Karpas-422 (cell line): ENCODE results near the gene RBL1. TPM values are rescaled to one million over a fixed set of nuclear protein-coding genes. Genes with fewer than 3 reads are reported as not detected.
"Not testable (repeated sequence)": the region's sequence is repeated elsewhere in the genome, so short reads cannot be mapped to it uniquely, and the experiment has no call there.

ENCODE experiments used
- DNase-seq: peaks from one replicate; pipeline ENCODE4 v3.0.0-alpha.2; 2015
- H2AFZ ChIP-seq: fragments of 200-600 bp; sonication (generic); 2 replicates; pipeline ENCODE4 v1.6.1; 2014; ENCODE audit warnings: antibody characterized with exemption, low read length, mixed read lengths
- H3K27ac ChIP-seq: fragments of 200-600 bp; sonication (generic); 2 replicates; pipeline ENCODE4 v1.5.1; 2014; ENCODE audit warnings: mild to moderate bottlenecking, low read length, moderate library complexity
- H3K27me3 ChIP-seq: fragments of 200-600 bp; sonication (generic); 2 replicates; pipeline ENCODE4 v1.6.1; 2014; ENCODE audit warnings: low read length, mixed read lengths
- H3K36me3 ChIP-seq: fragments of 200-600 bp; sonication (generic); 2 replicates; pipeline ENCODE4 v1.6.1; 2014; ENCODE audit warnings: low read length, mixed read lengths; ENCODE audit not compliant: insufficient read depth
- H3K4me1 ChIP-seq: fragments of 200-600 bp; sonication (generic); 2 replicates; pipeline ENCODE4 v1.6.1; 2014; ENCODE audit warnings: mild to moderate bottlenecking, low read length, mixed read lengths
- H3K4me2 ChIP-seq: fragments of 200-600 bp; sonication (generic); 2 replicates; pipeline ENCODE4 v1.6.1; 2014; ENCODE audit warnings: low read length, low read depth, mild to moderate bottlenecking; ENCODE audit not compliant: poor library complexity, severe bottlenecking
- H3K4me3 ChIP-seq: fragments of 200-600 bp; sonication (generic); 2 replicates; pipeline ENCODE4 v1.5.1; 2014; ENCODE audit warnings: mild to moderate bottlenecking, antibody characterized with exemption, low read length, mixed read lengths
- H3K79me2 ChIP-seq: fragments of 200-600 bp; sonication (generic); 2 replicates; pipeline ENCODE4 v1.6.1; 2014; ENCODE audit warnings: mild to moderate bottlenecking, low read length, mixed read lengths
- H3K9ac ChIP-seq: fragments of 200-600 bp; sonication (generic); 2 replicates; pipeline ENCODE4 v1.6.0; 2014; ENCODE audit warnings: low read length
- H3K9me2 ChIP-seq: fragments of 200-600 bp; sonication (generic), shearing (Covaris generic); replicated peaks from 2 replicates; pipeline ENCODE4 v1.6.0; 2014; ENCODE audit warnings: mild to moderate bottlenecking, low read length, moderate library complexity; ENCODE audit not compliant: insufficient read depth
- H3K9me3 ChIP-seq: fragments of 300-700, 200-600 bp; sonication (generic); 2 replicates; pipeline ENCODE4 v1.6.1; 2014; ENCODE audit warnings: low read length, mixed read lengths
- H4K20me1 ChIP-seq: fragments of 200-600 bp; sonication (generic); 2 replicates; pipeline ENCODE4 v1.6.1; 2014; ENCODE audit warnings: mild to moderate bottlenecking, antibody characterized with exemption, low read length, low read depth; ENCODE audit not compliant: insufficient read depth
- total RNA-seq: library from RNA; depleted of rRNA; stranded (reverse); fragments of >200 nt; shearing (Covaris generic); gene quantifications from 2 replicates; pipeline ENCODE4 v1.2.3, GENCODE V29; 2014; ENCODE audit warnings: low replicate concordance

RBL1 gene
- total RNA-seq, 1 experiment from 2014 or later: 19.2 TPM

DNA sequence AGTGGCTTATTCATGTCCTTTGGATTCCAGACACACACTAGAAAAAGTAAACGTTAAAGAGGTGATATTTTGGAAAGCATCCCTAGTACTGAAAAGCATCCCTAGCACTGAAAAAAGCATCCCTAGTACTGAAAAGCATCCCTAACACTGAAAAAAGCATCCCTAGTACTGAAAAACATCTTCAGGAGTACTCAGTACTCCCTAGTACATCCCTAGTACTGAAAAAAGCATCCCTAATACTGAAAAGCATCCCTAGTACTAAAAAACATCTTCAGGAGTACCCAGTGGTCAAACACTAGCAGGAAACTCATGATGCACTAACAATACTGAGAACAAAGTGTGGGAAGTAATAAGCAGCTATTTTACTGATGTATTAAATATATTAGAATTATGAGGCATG is 98.7 kb downstream of the RBL1 start:
- no peaks in the 10 kb centered on the region for H3K79me2 ChIP-seq
- no peak overlapping the region for H3K4me3 ChIP-seq
- H3K9ac ChIP-seq: no peak overlapping the region
- H3K36me3 ChIP-seq: peaks cover 25% of the 10 kb centered on the region; the same call in 1 of the 2 replicates
- no peaks in the 10 kb centered on the region for H3K9me2 ChIP-seq
- no peak for DNase-seq
- no peaks in the 10 kb centered on the region for H3K4me1 ChIP-seq
- H3K27me3 ChIP-seq: no peaks in the 10 kb centered on the region
- no peak overlapping the region for H3K27ac ChIP-seq
- no peak overlapping the region for H3K4me2 ChIP-seq
- H2AFZ ChIP-seq: no peak overlapping the region
- H3K9me3 ChIP-seq: no peaks in the 10 kb centered on the region
- no peaks in the 10 kb centered on the region for H4K20me1 ChIP-seq

- not testable (repeated sequence) for H3K79me2 ChIP-seq, H2AFZ ChIP-seq, H3K9me2 ChIP-seq, H4K20me1 ChIP-seq, H3K27ac ChIP-seq, H3K27me3 ChIP-seq, H3K4me2 ChIP-seq, H3K4me1 ChIP-seq, H3K9ac ChIP-seq, H3K9me3 ChIP-seq, H3K4me3 ChIP-seq, DNase-seq
- H3K36me3 ChIP-seq: peaks cover 25% of the 10 kb centered on the region; the same call in 1 of the 2 replicates
Observed at GRCh38 chr20:36994221-36994620, 101.6 kb downstream of the RBL1 start.

DNA sequence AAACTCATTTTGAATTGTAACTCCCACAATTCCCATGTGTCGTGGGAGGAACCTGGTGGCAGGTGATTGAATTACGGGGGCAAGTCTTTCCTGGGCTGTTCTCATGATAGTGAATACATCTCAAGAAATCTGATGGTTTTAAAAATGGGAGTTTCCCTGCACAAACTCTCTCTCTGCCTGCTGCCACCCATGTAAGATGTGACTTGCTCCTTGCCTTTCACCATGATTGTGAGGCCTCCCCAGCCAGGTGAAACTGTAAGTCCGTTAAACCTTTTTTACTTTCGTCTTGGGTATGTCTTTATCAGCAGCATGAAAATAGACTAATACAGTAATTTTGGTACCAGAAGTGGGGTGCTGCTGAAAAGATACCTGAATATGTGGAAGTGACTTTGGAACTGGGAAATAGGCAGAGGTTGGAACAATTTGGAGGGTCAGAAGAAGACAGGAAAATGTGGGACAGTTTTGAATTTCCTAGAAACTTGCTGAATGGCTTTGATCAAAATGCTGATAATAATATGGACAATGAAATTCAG is 102.9 kb downstream of the RBL1 start:
- Histone ChIP-seq H3K9me2 (no peaks in the 10 kb centered on the region), H3K27me3 (no peaks in the 10 kb centered on the region), H3K36me3 (peaks cover 21% of the 10 kb centered on the region; the same call in 1 of the 2 replicates), H4K20me1 (no peaks in the 10 kb centered on the region), H3K27ac (no peak overlapping the region), H3K9ac (no peak overlapping the region), H3K79me2 (no peaks in the 10 kb centered on the region), H2AFZ (no peak overlapping the region), H3K4me2 (no peak overlapping the region), H3K9me3 (no peaks in the 10 kb centered on the region), H3K4me1 (no peaks in the 10 kb centered on the region), H3K4me3 (no peak overlapping the region)
- DNase-seq: no peak

- Histone ChIP-seq H3K36me3 (peaks cover 11% of the 10 kb centered on the region; the same call in 1 of the 2 replicates), H3K4me1 (no peaks in the 10 kb centered on the region), H3K9me3 (no peaks in the 10 kb centered on the region), H3K79me2 (no peaks in the 10 kb centered on the region), H3K4me2 (no peak overlapping the region), H3K9me2 (no peaks in the 10 kb centered on the region), H4K20me1 (no peaks in the 10 kb centered on the region), H3K27ac (no peak overlapping the region), H3K9ac (no peak overlapping the region), H3K4me3 (no peak overlapping the region), H3K27me3 (no peaks in the 10 kb centered on the region), H2AFZ (no peak overlapping the region)
- DNase-seq: no peak
Observed at GRCh38 chr20:36991703-36992102, 104.1 kb downstream of the RBL1 start.

DNA sequence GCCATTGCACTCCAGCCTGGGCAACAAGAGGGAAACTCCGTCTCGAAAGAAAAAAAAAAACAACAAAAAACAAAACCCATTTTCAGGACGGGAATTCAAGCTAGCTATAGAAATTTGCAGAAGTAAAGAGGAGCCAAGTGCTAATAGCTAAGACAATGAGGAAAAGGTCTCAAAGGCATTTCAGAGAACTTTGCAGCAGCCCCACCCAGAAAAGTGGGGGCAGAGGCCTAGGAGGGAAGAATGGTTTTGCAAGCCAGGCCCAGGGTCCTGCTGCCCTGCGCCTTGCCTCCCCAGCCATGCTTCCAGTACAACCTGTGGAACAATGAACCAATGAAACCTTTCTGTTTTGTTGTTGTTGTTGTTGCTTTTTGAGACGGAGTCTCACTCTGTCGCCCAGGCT is 106.0 kb downstream of the RBL1 start:
- H3K9me3 ChIP-seq: no peaks in the 10 kb centered on the region
- H3K4me3 ChIP-seq: no peak overlapping the region
- no peaks in the 10 kb centered on the region for H4K20me1 ChIP-seq
- H3K27me3 ChIP-seq: no peaks in the 10 kb centered on the region
- H3K9me2 ChIP-seq: no peaks in the 10 kb centered on the region
- DNase-seq: no peak
- no peak overlapping the region for H3K27ac ChIP-seq
- H3K79me2 ChIP-seq: no peaks in the 10 kb centered on the region
- H3K4me1 ChIP-seq: peaks cover under 1% of the 10 kb centered on the region; the same call in 1 of the 2 replicates
- no peaks in the 10 kb centered on the region for H3K36me3 ChIP-seq
- H2AFZ ChIP-seq: no peak overlapping the region
- no peak overlapping the region for H3K9ac ChIP-seq
- no peak overlapping the region for H3K4me2 ChIP-seq

- H3K36me3 ChIP-seq: no peaks in the 10 kb centered on the region
- H3K9me2 ChIP-seq: no peaks in the 10 kb centered on the region
- H3K4me3 ChIP-seq: no peak overlapping the region
- H2AFZ ChIP-seq: no peak overlapping the region
- peaks cover 8% of the 10 kb centered on the region for H3K4me1 ChIP-seq
- no peak for DNase-seq
- H3K27me3 ChIP-seq: no peaks in the 10 kb centered on the region
- H3K4me2 ChIP-seq: no peak overlapping the region
- H3K27ac ChIP-seq: no peak overlapping the region
- no peaks in the 10 kb centered on the region for H3K9me3 ChIP-seq
- H3K79me2 ChIP-seq: no peaks in the 10 kb centered on the region
- no peak overlapping the region for H3K9ac ChIP-seq
- H4K20me1 ChIP-seq: 0 out of 2 replicates have a peak, but pooled peaks cover 5% of the 10 kb centered on the region
Observed at GRCh38 chr20:36988494-36988966, 107.3 kb downstream of the RBL1 start.

DNA sequence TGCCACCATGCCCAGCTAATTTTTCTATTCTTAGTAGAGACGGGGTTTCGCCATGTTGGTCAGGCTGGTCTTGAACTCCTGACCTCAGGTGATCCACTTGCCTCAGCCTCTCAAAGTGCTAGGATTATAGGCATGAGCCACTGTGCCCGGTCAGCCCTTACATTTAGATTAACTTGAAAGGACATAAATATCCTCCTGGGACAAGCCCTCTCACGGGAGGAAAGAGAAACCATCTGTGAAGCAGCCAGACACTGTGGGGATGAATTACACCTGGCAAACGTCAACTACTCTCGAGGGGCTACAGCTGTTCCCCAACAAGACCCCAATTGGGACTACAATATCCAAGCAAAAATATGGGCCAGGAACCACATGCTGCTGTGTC is 111.5 kb downstream of the RBL1 start:
- Histone ChIP-seq H3K9ac (no peak overlapping the region), H3K27ac (no peak overlapping the region), H3K9me2 (no peaks in the 10 kb centered on the region), H3K36me3 (no peaks in the 10 kb centered on the region), H3K4me1 (peaks cover 8% of the 10 kb centered on the region), H3K27me3 (no peaks in the 10 kb centered on the region), H3K4me2 (peak overlapping the region; percentile 1), H3K9me3 (no peaks in the 10 kb centered on the region), H2AFZ (no peak overlapping the region), H3K4me3 (no peak overlapping the region), H3K79me2 (no peaks in the 10 kb centered on the region), H4K20me1 (0 out of 2 replicates have a peak, but pooled peaks cover 5% of the 10 kb centered on the region)
- DNase-seq: no peak

DNA sequence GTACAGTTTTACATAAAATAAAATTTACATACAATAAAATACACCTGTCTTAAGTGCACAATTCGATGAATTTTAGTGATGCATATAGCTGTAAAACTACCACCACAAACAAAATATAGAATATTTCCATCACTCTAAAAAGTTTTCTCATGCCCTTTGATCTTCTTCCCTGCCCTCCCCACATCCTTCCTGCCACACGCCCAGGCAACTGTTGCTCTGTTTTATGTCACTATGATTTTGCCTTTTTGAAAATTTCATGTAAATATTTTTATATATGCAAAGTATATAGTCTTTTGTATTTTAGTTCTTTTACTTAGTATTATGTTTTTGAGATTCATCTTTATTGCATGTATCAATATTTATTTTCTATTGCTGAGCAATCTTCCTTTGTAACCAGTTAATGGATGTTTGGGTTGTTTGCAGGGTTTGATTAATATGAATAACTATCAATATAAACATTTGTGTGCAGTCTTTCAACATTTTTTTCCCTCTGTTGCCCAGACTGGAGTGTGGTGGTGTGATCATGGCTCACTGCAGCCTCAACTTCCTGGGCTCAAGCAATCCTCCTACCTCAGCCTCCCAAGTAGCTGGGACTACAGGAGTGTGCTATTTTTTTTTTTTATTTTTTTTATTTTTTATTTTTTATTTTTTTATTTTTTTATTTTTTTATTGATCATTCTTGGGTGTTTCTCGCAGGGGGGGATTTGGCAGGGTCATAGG is 120.5 kb downstream of the RBL1 start:
- Histone ChIP-seq H3K4me1 (no peaks in the 10 kb centered on the region), H3K36me3 (no peaks in the 10 kb centered on the region), H3K79me2 (no peaks in the 10 kb centered on the region), H3K9me3 (no peaks in the 10 kb centered on the region), H3K4me2 (no peak overlapping the region), H3K9me2 (no peaks in the 10 kb centered on the region), H3K4me3 (no peak overlapping the region), H3K9ac (no peak overlapping the region), H3K27ac (no peak overlapping the region), H2AFZ (no peak overlapping the region), H4K20me1 (no peaks in the 10 kb centered on the region), H3K27me3 (no peaks in the 10 kb centered on the region)
- no peak for DNase-seq
